Prostate gland (tissue), 2 donors: Measurements from ENCODE around the gene EDN2.

Experiments used
- POLR2A ChIP-seq: fragments of 450-650 bp; IDR thresholded peaks from one replicate; pipeline ENCODE4 v1.6.1; 2016; ENCODE audit warnings: antibody characterized with exemption, mild to moderate bottlenecking
- POLR2AphosphoS5 ChIP-seq: sonication (generic); formaldehyde crosslinking; IDR thresholded peaks from one replicate; pipeline ENCODE4 v1.6.1; 2017; ENCODE audit warnings: antibody characterized with exemption
- TF ChIP-seq, protein P1 (sequence below), 4 experiments: fragments of 200-600 bp in 2 of 4; fragments of 450-650 bp in 2 of 4; sonication (generic) in 2 of 4; IDR thresholded peaks; 1 replicate in 3 of 4; 2 replicates in 1 of 4; pipeline ENCODE4 v1.5.1; 2016 to 2019; ENCODE audit warnings: antibody characterized with exemption in 4 of 4, mild to moderate bottlenecking in 2 of 4, moderate library complexity in 2 of 4

DNA sequence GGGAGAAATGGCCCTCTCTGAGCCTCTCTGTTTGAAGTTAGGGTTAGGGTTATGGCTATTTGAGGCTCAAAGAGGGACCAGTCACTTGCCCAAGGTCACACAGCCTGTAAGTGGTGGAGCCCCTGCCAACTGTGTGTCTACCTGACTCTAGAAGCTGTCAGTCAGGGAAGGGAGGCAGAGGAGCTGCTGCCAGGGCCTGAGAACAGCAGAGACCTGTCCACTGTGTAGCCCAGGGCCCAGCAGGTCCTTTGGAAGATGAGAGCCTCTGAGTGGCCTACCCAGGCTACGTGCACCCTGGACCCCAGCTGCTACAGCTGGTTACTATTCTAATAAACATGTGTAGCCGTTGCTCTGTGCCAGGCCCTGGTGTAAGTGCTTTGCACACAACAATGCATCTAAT lies 15.1 kb upstream of the EDN2 start:
- TF ChIP-seq, protein P1, sequence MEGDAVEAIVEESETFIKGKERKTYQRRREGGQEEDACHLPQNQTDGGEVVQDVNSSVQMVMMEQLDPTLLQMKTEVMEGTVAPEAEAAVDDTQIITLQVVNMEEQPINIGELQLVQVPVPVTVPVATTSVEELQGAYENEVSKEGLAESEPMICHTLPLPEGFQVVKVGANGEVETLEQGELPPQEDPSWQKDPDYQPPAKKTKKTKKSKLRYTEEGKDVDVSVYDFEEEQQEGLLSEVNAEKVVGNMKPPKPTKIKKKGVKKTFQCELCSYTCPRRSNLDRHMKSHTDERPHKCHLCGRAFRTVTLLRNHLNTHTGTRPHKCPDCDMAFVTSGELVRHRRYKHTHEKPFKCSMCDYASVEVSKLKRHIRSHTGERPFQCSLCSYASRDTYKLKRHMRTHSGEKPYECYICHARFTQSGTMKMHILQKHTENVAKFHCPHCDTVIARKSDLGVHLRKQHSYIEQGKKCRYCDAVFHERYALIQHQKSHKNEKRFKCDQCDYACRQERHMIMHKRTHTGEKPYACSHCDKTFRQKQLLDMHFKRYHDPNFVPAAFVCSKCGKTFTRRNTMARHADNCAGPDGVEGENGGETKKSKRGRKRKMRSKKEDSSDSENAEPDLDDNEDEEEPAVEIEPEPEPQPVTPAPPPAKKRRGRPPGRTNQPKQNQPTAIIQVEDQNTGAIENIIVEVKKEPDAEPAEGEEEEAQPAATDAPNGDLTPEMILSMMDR (IDR thresholded peaks at IDR 0.05): no peak
- TF ChIP-seq POLR2A (no peak), POLR2AphosphoS5 (no peak)
